Measurements from ENCODE around the gene ZRSR2. TPM values are rescaled to one million over a fixed set of nuclear protein-coding genes. Genes with fewer than 3 reads are reported as not detected.

The ZRSR2 gene
- total RNA-seq, 2 donors from 2014 or later = 4.0 to 6.1 TPM

DNA sequence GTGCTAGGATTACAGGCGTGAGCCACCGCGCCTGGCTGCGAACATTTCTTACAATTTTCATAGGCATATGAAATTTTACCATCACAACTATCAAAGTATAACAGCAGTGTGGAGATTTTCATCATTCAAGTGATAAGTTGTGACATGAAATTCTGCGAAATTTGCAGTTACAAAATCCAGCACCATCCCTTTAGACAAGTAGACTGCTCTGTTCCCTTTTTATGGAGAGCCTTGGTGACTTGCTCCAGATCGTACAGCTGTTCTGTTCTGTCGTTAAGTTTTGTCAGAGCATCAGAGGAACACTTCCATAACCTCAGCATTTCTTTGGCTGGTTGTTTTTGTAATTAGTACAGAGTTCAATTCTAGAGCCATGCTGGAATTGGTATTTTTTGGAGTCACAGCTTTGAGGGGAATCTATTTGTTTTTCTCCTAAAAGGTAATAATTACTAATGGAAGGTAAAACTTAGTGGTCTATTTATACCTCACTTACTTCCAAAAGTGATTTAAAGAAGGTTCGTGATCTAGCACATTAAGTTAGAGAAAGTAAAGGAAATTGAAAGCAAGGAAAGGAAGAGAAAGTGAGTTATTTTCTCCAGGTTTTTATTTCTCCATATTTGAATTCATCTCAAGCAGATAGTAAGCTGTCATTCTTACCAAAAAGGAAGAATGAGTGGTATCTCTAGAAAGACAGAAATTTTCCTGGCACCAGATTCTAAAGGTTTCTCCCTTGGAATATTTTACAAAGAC lies 22.1 kb downstream of the ZRSR2 start:
- Histone ChIP-seq H3K9me3 (no peaks in the 10 kb centered on the region), H3K36me3 (peaks cover 40% of the 10 kb centered on the region), H3K4me3 (no peak overlapping the region), H3K4me1 (no peaks in the 10 kb centered on the region), H3K27ac (no peak overlapping the region), H3K27me3 (no peaks in the 10 kb centered on the region)
- no peak for DNase-seq (ENCODE audit: low spot score)
- TF ChIP-seq, protein P1, sequence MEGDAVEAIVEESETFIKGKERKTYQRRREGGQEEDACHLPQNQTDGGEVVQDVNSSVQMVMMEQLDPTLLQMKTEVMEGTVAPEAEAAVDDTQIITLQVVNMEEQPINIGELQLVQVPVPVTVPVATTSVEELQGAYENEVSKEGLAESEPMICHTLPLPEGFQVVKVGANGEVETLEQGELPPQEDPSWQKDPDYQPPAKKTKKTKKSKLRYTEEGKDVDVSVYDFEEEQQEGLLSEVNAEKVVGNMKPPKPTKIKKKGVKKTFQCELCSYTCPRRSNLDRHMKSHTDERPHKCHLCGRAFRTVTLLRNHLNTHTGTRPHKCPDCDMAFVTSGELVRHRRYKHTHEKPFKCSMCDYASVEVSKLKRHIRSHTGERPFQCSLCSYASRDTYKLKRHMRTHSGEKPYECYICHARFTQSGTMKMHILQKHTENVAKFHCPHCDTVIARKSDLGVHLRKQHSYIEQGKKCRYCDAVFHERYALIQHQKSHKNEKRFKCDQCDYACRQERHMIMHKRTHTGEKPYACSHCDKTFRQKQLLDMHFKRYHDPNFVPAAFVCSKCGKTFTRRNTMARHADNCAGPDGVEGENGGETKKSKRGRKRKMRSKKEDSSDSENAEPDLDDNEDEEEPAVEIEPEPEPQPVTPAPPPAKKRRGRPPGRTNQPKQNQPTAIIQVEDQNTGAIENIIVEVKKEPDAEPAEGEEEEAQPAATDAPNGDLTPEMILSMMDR (IDR thresholded peaks at IDR 0.05) = no peak

DNA sequence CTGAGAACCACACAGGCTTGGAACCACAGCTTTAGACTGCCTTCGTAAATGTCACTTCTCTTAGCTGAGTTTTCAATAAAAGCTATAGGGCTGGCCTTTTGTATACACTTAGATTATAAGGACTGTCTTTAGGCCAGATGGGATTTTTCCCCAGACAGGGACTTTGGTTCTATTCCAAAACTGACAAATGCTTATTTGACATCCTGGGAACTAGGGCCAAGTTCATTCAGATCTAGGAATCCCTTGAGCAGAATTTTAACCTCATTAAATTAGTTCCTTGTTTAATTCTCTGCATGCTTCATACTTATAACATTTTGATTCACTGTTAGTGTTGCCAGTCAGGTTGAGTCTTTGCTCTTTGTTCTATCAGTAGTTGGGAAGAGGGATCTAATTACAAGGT lies 23.1 kb downstream of the ZRSR2 start:
- Histone ChIP-seq H3K4me3 (no peak overlapping the region), H3K27ac (no peak overlapping the region), H3K4me1 (no peaks in the 10 kb centered on the region), H3K9me3 (no peaks in the 10 kb centered on the region), H3K27me3 (no peaks in the 10 kb centered on the region), H3K36me3 (peaks cover 40% of the 10 kb centered on the region)
- no peak for DNase-seq (ENCODE audit: low spot score)
- TF ChIP-seq, protein P1 (IDR thresholded peaks at IDR 0.05) = no peak

- TF ChIP-seq, protein P1 (IDR thresholded peaks at IDR 0.05) = no peak
- H3K27ac ChIP-seq = no peak overlapping the region
Observed at GRCh38 chrX:15814771-15815365, 24.6 kb downstream of the ZRSR2 start.

DNA sequence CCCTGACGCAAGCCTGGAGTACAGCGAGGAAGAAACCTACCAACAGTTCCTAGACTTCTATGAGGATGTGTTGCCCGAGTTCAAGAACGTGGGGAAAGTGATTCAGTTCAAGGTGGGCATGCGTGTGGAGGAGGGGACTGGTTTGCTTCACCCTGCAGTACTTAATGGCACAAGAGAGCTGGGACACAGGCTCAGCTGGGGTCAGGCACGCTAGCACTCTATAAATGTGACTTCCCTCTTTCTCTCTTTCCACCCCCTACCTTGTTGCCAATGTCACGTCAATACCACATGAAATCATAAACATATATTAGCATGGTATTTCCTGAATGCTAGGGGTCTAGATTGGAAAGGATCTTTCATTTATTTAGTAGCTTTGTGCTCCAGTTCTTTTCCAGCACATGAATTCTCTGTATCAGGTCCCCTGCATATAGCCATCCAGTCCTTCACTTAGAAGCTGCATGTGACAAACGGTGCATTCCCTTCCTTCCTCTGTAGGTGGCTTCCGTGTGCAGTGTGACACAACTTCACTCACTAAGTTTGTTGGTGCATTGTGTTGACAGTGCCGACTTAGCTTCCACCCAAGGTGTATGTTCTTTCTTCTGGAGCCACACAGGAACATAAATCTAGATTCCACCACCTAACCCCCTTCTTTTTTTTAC lies 25.6 kb downstream of the ZRSR2 start:
- TF ChIP-seq, protein P1 (IDR thresholded peaks at IDR 0.05) = peak in 1 of 2 donors; percentile 38
- no peak overlapping the region for H3K4me3 ChIP-seq
- H3K4me1 ChIP-seq = no peaks in the 10 kb centered on the region
- DNase-seq (ENCODE audit: low spot score) = no peak
- peaks cover 20% of the 10 kb centered on the region for H3K36me3 ChIP-seq
- no peaks in the 10 kb centered on the region for H3K9me3 ChIP-seq
- no peaks in the 10 kb centered on the region for H3K27me3 ChIP-seq
- no peak overlapping the region for H3K27ac ChIP-seq

More at GRCh38 chrX:15814771-15815365, 24.6 kb downstream of the ZRSR2 start:
- H3K36me3 ChIP-seq = peaks cover 27% of the 10 kb centered on the region
- DNase-seq (ENCODE audit: low spot score) = no peak
- H3K27me3 ChIP-seq = no peaks in the 10 kb centered on the region
- no peaks in the 10 kb centered on the region for H3K4me1 ChIP-seq
- no peaks in the 10 kb centered on the region for H3K9me3 ChIP-seq
- no peak overlapping the region for H3K4me3 ChIP-seq

GRCh38 chrX:15816438-15816809 lies 26.1 kb downstream of the ZRSR2 start:
- TF ChIP-seq, protein P1 (IDR thresholded peaks at IDR 0.05) = no peak
- no peak overlapping the region for H3K4me3 ChIP-seq
- no peaks in the 10 kb centered on the region for H3K27me3 ChIP-seq
- peaks cover 19% of the 10 kb centered on the region for H3K36me3 ChIP-seq
- H3K9me3 ChIP-seq = no peaks in the 10 kb centered on the region
- no peak for DNase-seq (ENCODE audit: low spot score)
- H3K4me1 ChIP-seq = no peaks in the 10 kb centered on the region
- H3K27ac ChIP-seq = no peak overlapping the region

Data from right atrium auricular region (tissue), 2 donors.